ENCODE results near the gene PITPNC1.
A peak's percentile ranks its signal among the peaks of the same experiment; 100 is the strongest.

PITPNC1 gene

GRCh38 chr17:67433248-67433924 lies 56.3 kb downstream of the PITPNC1 start:
- Histone ChIP-seq H3K79me1 (ENCODE audit: low read length) (peaks cover 2% of the 10 kb centered on the region), H3K4me3 (ENCODE audit: low read depth, low read length) (no peak overlapping the region), H3K4me1 (ENCODE audit: control insufficient read depth in 1 of 2, insufficient read depth in 2 of 2, low read length in 2 of 2) (peaks cover 11 to 19% of the 10 kb centered on the region in 2 experiments), H3K14ac (ENCODE audit: low read length) (no peak overlapping the region), H3K4ac (ENCODE audit: low read depth, low read length) (no peak overlapping the region), H4K12ac (ENCODE audit: low read depth, low read length) (no peak overlapping the region), H2BK120ac (ENCODE audit: insufficient read depth, low read length, poor library complexity) (no peak overlapping the region), H2BK5ac (ENCODE audit: low read depth, low read length, poor library complexity) (no peak overlapping the region), H4K8ac (ENCODE audit: low read depth, low read length) (no peak overlapping the region), H3K27ac (ENCODE audit: low read depth, low read length) (no peak overlapping the region), H3K18ac (ENCODE audit: low read length) (no peak overlapping the region), H2BK12ac (ENCODE audit: low read length) (peak overlapping the region; percentile 20), H3K9me3 (ENCODE audit: insufficient read depth, low read depth, low read length) (no peaks in the 10 kb centered on the region), H3K23ac (ENCODE audit: low read length) (no peak overlapping the region), H2AFZ (ENCODE audit: insufficient read depth, low read length, poor library complexity) (no peak overlapping the region), H3K36me3 (ENCODE audit: control insufficient read depth in 1 of 2, insufficient read depth in 2 of 2, low read length in 2 of 2) (no peaks in the 10 kb centered on the region), H3K4me2 (ENCODE audit: low read length) (no peak overlapping the region), H3K9ac (ENCODE audit: low read length) (no peak overlapping the region), H4K91ac (ENCODE audit: low read depth, low read length) (no peak overlapping the region), H2AK5ac (ENCODE audit: low read length) (no peak overlapping the region), H3K79me2 (ENCODE audit: control insufficient read depth, insufficient read depth, low read length, poor library complexity) (no peaks in the 10 kb centered on the region), H3K27me3 (ENCODE audit: insufficient read depth, low read length) (no peaks in the 10 kb centered on the region)
- DNase-seq, result peak; percentile 81 to 84
- WGBS (ENCODE audit: extremely low coverage, insufficient coverage, insufficient read length), result no CpG with 5 or more reads among the region's 21 CpGs

DNA sequence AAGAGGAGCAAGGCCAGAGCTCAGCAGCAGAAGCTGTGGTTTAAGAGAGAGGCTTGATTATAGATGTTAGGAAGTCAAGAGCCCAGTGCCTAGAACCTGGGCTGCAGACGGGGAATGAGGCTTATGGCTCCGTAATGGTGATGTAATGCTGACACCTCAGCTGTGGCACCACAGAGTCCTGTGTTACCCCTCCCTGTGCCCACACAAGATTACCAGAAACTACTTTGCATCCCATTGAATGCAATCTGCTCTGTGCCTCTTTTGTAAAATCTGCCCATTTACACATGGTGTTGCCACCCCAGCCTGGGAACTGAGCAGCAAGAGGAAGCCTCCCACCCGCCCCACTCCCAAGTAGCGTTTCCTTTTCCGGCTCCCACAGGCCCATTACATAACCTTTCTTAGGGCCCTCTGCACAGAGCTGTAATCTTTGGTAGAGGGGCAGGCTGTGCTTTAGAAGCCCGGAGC lies 57.0 kb downstream of the PITPNC1 start:
- peak overlapping the region; percentile 33 for H3K4ac ChIP-seq (ENCODE audit: low read depth, low read length)
- no peaks in the 10 kb centered on the region for H3K27me3 ChIP-seq (ENCODE audit: insufficient read depth, low read length)
- no peaks in the 10 kb centered on the region for H3K36me3 ChIP-seq (ENCODE audit: control insufficient read depth in 1 of 2, insufficient read depth in 2 of 2, low read length in 2 of 2)
- H3K4me3 ChIP-seq (ENCODE audit: low read depth, low read length), result no peak overlapping the region
- H3K79me2 ChIP-seq (ENCODE audit: control insufficient read depth, insufficient read depth, low read length, poor library complexity), result no peaks in the 10 kb centered on the region
- H2BK5ac ChIP-seq (ENCODE audit: low read depth, low read length, poor library complexity), result no peak overlapping the region
- no peak overlapping the region for H3K14ac ChIP-seq (ENCODE audit: low read length)
- H3K27ac ChIP-seq (ENCODE audit: low read depth, low read length), result no peak overlapping the region
- no peak overlapping the region for H2AK5ac ChIP-seq (ENCODE audit: low read length)
- H3K9ac ChIP-seq (ENCODE audit: low read length), result no peak overlapping the region
- DNase-seq, result peak in 1 of 2 donors; percentile 7
- H3K23ac ChIP-seq (ENCODE audit: low read length), result no peak overlapping the region
- H3K4me2 ChIP-seq (ENCODE audit: low read length), result no peak overlapping the region
- H2BK12ac ChIP-seq (ENCODE audit: low read length), result no peak overlapping the region
- peaks cover 2% of the 10 kb centered on the region for H3K79me1 ChIP-seq (ENCODE audit: low read length)
- H2AFZ ChIP-seq (ENCODE audit: insufficient read depth, low read length, poor library complexity), result no peak overlapping the region
- no peak overlapping the region for H4K91ac ChIP-seq (ENCODE audit: low read depth, low read length)
- no CpG with 5 or more reads among the region's 6 CpGs for WGBS (ENCODE audit: extremely low coverage, insufficient coverage, insufficient read length)
- H4K12ac ChIP-seq (ENCODE audit: low read depth, low read length), result no peak overlapping the region
- H3K9me3 ChIP-seq (ENCODE audit: insufficient read depth, low read depth, low read length), result no peaks in the 10 kb centered on the region
- H4K8ac ChIP-seq (ENCODE audit: low read depth, low read length), result no peak overlapping the region
- no peak overlapping the region for H3K18ac ChIP-seq (ENCODE audit: low read length)
- H2BK120ac ChIP-seq (ENCODE audit: insufficient read depth, low read length, poor library complexity), result no peak overlapping the region
- peaks cover 11 to 19% of the 10 kb centered on the region in 2 experiments for H3K4me1 ChIP-seq (ENCODE audit: control insufficient read depth in 1 of 2, insufficient read depth in 2 of 2, low read length in 2 of 2)

DNA sequence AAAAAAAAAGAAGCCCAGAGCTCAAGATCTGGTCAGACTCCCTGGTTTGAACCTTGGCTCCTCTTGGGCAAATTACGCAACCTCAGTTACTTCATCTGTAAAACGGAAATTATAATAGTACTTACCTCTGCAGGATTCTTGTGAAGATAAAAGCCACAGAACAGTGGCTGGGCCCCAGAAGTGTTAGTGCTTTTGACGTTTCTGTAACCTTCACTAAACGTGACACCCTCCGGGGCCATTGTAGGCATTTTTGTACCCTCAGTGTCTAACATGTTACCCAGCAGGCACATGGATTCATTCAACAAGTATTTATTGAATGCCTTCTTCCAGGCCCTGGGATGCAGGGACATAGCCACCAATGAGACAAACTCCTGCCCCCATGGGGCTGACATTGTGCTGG lies 58.0 kb downstream of the PITPNC1 start:
- Histone ChIP-seq H2BK120ac (ENCODE audit: insufficient read depth, low read length, poor library complexity) (no peak overlapping the region), H3K27ac (ENCODE audit: low read depth, low read length) (no peak overlapping the region), H3K9me3 (ENCODE audit: insufficient read depth, low read depth, low read length) (no peaks in the 10 kb centered on the region), H3K27me3 (ENCODE audit: insufficient read depth, low read length) (no peaks in the 10 kb centered on the region), H3K4me3 (ENCODE audit: low read depth, low read length) (no peak overlapping the region), H3K9ac (ENCODE audit: low read length) (no peak overlapping the region), H4K12ac (ENCODE audit: low read depth, low read length) (no peak overlapping the region), H3K23ac (ENCODE audit: low read length) (no peak overlapping the region), H2BK5ac (ENCODE audit: low read depth, low read length, poor library complexity) (no peak overlapping the region), H3K18ac (ENCODE audit: low read length) (no peak overlapping the region), H3K36me3 (ENCODE audit: control insufficient read depth in 1 of 2, insufficient read depth in 2 of 2, low read length in 2 of 2) (no peaks in the 10 kb centered on the region), H3K4me2 (ENCODE audit: low read length) (no peak overlapping the region), H3K79me2 (ENCODE audit: control insufficient read depth, insufficient read depth, low read length, poor library complexity) (no peaks in the 10 kb centered on the region), H3K4ac (ENCODE audit: low read depth, low read length) (no peak overlapping the region), H2BK12ac (ENCODE audit: low read length) (no peak overlapping the region), H4K91ac (ENCODE audit: low read depth, low read length) (no peak overlapping the region), H2AK5ac (ENCODE audit: low read length) (no peak overlapping the region), H2AFZ (ENCODE audit: insufficient read depth, low read length, poor library complexity) (no peak overlapping the region), H4K8ac (ENCODE audit: low read depth, low read length) (no peak overlapping the region), H3K79me1 (ENCODE audit: low read length) (peaks cover 2% of the 10 kb centered on the region), H3K4me1 (ENCODE audit: control insufficient read depth in 1 of 2, insufficient read depth in 2 of 2, low read length in 2 of 2) (peaks cover 11 to 19% of the 10 kb centered on the region in 2 experiments), H3K14ac (ENCODE audit: low read length) (no peak overlapping the region)
- no CpG with 5 or more reads among the region's 5 CpGs for WGBS (ENCODE audit: extremely low coverage, insufficient coverage, insufficient read length)
- peak; percentile 98 to 100 for DNase-seq

GRCh38 chr17:67435786-67436185 lies 58.7 kb downstream of the PITPNC1 start:
- no CpG with 5 or more reads among the region's 5 CpGs for WGBS (ENCODE audit: extremely low coverage, insufficient coverage, insufficient read length)
- Histone ChIP-seq H3K14ac (ENCODE audit: low read length) (no peak overlapping the region), H3K9me3 (ENCODE audit: insufficient read depth, low read depth, low read length) (no peaks in the 10 kb centered on the region)

More at GRCh38 chr17:67435786-67436185, 58.7 kb downstream of the PITPNC1 start:
- Histone ChIP-seq H3K27ac (ENCODE audit: low read depth, low read length) (no peak overlapping the region), H2AFZ (ENCODE audit: insufficient read depth, low read length, poor library complexity) (no peak overlapping the region), H4K91ac (ENCODE audit: low read depth, low read length) (no peak overlapping the region), H2BK12ac (ENCODE audit: low read length) (no peak overlapping the region), H3K36me3 (ENCODE audit: control insufficient read depth in 1 of 2, insufficient read depth in 2 of 2, low read length in 2 of 2) (no peaks in the 10 kb centered on the region), H2AK5ac (ENCODE audit: low read length) (no peak overlapping the region), H3K9ac (ENCODE audit: low read length) (no peak overlapping the region), H3K27me3 (ENCODE audit: insufficient read depth, low read length) (no peaks in the 10 kb centered on the region), H3K18ac (ENCODE audit: low read length) (no peak overlapping the region), H2BK5ac (ENCODE audit: low read depth, low read length, poor library complexity) (no peak overlapping the region), H3K4me2 (ENCODE audit: low read length) (no peak overlapping the region), H3K4me1 (ENCODE audit: control insufficient read depth in 1 of 2, insufficient read depth in 2 of 2, low read length in 2 of 2) (peaks cover 11 to 19% of the 10 kb centered on the region in 2 experiments), H2BK120ac (ENCODE audit: insufficient read depth, low read length, poor library complexity) (no peak overlapping the region), H3K4ac (ENCODE audit: low read depth, low read length) (no peak overlapping the region), H3K79me2 (ENCODE audit: control insufficient read depth, insufficient read depth, low read length, poor library complexity) (no peaks in the 10 kb centered on the region), H3K23ac (ENCODE audit: low read length) (no peak overlapping the region), H4K8ac (ENCODE audit: low read depth, low read length) (no peak overlapping the region), H3K79me1 (ENCODE audit: low read length) (peaks cover 2% of the 10 kb centered on the region), H4K12ac (ENCODE audit: low read depth, low read length) (no peak overlapping the region), H3K4me3 (ENCODE audit: low read depth, low read length) (no peak overlapping the region)
- peak in 1 of 2 donors; percentile 66 for DNase-seq
